ENCODE results near the gene MUSTN1. TPM values are rescaled to one million over a fixed set of nuclear protein-coding genes. Genes with fewer than 3 reads are reported as not detected.

The MUSTN1 gene
- total and polyA plus RNA-seq, 2 of the 13 experiments (the other 11 are each of a cell fraction or from before 2014, with no cell fraction given) = 0.84 to 1.4 TPM

GRCh38 chr3:52786330-52787215 lies 48.2 kb downstream of the MUSTN1 start (continued):
- no peak for TF ChIP-seq ZFP41 (CRISPR knock-in tag; IDR thresholded peaks at IDR 0.05; ENCODE audit: borderline replicate concordance)
- TF ChIP-seq CENPT (CRISPR knock-in tag; IDR thresholded peaks at IDR 0.05; ENCODE audit: low read depth) = no peak
- peak; percentile 51; the same call in 1 of the 2 replicates for TF ChIP-seq ZNF607 (CRISPR knock-in tag; IDR thresholded peaks at IDR 0.05; ENCODE audit: borderline replicate concordance)
- 0 out of 2 replicates have a peak, but pooled peaks have one; percentile 22 for TF ChIP-seq ZIK1 (CRISPR knock-in tag; IDR thresholded peaks at IDR 0.05; ENCODE audit: borderline replicate concordance, low read depth)
- TF ChIP-seq, protein P1, sequence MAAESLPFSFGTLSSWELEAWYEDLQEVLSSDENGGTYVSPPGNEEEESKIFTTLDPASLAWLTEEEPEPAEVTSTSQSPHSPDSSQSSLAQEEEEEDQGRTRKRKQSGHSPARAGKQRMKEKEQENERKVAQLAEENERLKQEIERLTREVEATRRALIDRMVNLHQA (CRISPR knock-in tag; IDR thresholded peaks at IDR 0.05) = no peak
- TF ChIP-seq ZNF572 (CRISPR knock-in tag; IDR thresholded peaks at IDR 0.05) = no peak
- peak; percentile 45; the same call in 1 of the 2 replicates for TF ChIP-seq TOPORS (CRISPR knock-in tag; IDR thresholded peaks at IDR 0.05)
- no peak for TF ChIP-seq ZNF563 (CRISPR knock-in tag; IDR thresholded peaks at IDR 0.05)
- no peak for TF ChIP-seq ZNF205 (CRISPR knock-in tag; IDR thresholded peaks at IDR 0.05)
- TF ChIP-seq, protein P2, sequence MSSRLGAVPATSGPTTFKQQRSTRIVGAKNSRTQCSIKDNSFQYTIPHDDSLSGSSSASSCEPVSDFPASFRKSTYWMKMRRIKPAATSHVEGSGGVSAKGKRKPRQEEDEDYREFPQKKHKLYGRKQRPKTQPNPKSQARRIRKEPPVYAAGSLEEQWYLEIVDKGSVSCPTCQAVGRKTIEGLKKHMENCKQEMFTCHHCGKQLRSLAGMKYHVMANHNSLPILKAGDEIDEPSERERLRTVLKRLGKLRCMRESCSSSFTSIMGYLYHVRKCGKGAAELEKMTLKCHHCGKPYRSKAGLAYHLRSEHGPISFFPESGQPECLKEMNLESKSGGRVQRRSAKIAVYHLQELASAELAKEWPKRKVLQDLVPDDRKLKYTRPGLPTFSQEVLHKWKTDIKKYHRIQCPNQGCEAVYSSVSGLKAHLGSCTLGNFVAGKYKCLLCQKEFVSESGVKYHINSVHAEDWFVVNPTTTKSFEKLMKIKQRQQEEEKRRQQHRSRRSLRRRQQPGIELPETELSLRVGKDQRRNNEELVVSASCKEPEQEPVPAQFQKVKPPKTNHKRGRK (CRISPR knock-in tag; IDR thresholded peaks at IDR 0.05) = no peak
- no peak for TF ChIP-seq ZNF614 (CRISPR knock-in tag; IDR thresholded peaks at IDR 0.05; ENCODE audit: borderline replicate concordance)
- TF ChIP-seq SUZ12 (IDR thresholded peaks at IDR 0.05; ENCODE audit: low read depth, low read length) = no peak
- TF ChIP-seq, protein P3, sequence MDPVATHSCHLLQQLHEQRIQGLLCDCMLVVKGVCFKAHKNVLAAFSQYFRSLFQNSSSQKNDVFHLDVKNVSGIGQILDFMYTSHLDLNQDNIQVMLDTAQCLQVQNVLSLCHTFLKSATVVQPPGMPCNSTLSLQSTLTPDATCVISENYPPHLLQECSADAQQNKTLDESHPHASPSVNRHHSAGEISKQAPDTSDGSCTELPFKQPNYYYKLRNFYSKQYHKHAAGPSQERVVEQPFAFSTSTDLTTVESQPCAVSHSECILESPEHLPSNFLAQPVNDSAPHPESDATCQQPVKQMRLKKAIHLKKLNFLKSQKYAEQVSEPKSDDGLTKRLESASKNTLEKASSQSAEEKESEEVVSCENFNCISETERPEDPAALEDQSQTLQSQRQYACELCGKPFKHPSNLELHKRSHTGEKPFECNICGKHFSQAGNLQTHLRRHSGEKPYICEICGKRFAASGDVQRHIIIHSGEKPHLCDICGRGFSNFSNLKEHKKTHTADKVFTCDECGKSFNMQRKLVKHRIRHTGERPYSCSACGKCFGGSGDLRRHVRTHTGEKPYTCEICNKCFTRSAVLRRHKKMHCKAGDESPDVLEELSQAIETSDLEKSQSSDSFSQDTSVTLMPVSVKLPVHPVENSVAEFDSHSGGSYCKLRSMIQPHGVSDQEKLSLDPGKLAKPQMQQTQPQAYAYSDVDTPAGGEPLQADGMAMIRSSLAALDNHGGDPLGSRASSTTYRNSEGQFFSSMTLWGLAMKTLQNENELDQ (CRISPR knock-in tag; IDR thresholded peaks at IDR 0.05; ENCODE audit: borderline replicate concordance) = no peak
- no peak for TF ChIP-seq NAIF1 (CRISPR knock-in tag; IDR thresholded peaks at IDR 0.05; ENCODE audit: borderline replicate concordance)
- TF ChIP-seq PLRG1 (conservative IDR thresholded peaks at IDR 0.05) = no peak
- TF ChIP-seq ZNF12 (CRISPR knock-in tag; IDR thresholded peaks at IDR 0.05) = no peak
- TF ChIP-seq ZNF329 (CRISPR knock-in tag; IDR thresholded peaks at IDR 0.05; ENCODE audit: low read depth) = no peak
- TF ChIP-seq MYPOP (CRISPR knock-in tag; IDR thresholded peaks at IDR 0.05) = 0 out of 2 replicates have a peak, but pooled peaks have one; percentile 37
- peak; percentile 44 for TF ChIP-seq ZNF746 (CRISPR knock-in tag; IDR thresholded peaks at IDR 0.05)
- TF ChIP-seq SMAD3 (CRISPR knock-in tag; IDR thresholded peaks at IDR 0.05) = no peak
- no peak for TF ChIP-seq RFXAP (CRISPR knock-in tag; IDR thresholded peaks at IDR 0.05; ENCODE audit: borderline replicate concordance)
- TF ChIP-seq NCOR1 (IDR thresholded peaks at IDR 0.05; ENCODE audit: borderline replicate concordance, low read length) = no peak
- TF ChIP-seq ZMAT5 (CRISPR knock-in tag; IDR thresholded peaks at IDR 0.05; ENCODE audit: borderline replicate concordance, low read depth) = no peak
- TF ChIP-seq NR1H2 (CRISPR knock-in tag; IDR thresholded peaks at IDR 0.05; ENCODE audit: borderline replicate concordance, low read depth) = no peak
- no peak for TF ChIP-seq BHLHE40 (IDR thresholded peaks at IDR 0.05; ENCODE audit: low read length)
